ENCODE data around the gene SPANXD.

DNA sequence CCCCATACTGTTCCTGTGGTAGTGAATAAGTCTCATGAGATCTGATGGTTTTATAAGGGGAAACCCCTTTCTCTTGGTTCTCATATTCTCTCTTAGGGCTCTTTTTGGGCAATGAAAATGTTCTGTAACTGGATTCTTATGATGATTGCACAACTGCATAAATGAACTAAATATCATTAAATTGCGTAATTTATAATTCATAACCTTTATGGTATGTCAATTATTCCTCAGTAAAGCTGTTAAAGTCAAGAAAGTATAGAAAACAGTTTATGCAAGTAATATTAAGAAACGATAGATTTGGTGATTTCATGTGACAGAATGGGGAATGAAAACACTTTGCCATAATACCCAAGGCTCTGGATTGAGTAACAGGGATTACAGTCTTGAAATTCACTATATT, 33.5 kb upstream of the SPANXD start:
- TF ChIP-seq, protein P1, sequence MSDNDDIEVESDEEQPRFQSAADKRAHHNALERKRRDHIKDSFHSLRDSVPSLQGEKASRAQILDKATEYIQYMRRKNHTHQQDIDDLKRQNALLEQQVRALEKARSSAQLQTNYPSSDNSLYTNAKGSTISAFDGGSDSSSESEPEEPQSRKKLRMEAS (IDR thresholded peaks at IDR 0.05; ENCODE audit: low read depth, low read length), result no peak
- TF ChIP-seq, protein P2, sequence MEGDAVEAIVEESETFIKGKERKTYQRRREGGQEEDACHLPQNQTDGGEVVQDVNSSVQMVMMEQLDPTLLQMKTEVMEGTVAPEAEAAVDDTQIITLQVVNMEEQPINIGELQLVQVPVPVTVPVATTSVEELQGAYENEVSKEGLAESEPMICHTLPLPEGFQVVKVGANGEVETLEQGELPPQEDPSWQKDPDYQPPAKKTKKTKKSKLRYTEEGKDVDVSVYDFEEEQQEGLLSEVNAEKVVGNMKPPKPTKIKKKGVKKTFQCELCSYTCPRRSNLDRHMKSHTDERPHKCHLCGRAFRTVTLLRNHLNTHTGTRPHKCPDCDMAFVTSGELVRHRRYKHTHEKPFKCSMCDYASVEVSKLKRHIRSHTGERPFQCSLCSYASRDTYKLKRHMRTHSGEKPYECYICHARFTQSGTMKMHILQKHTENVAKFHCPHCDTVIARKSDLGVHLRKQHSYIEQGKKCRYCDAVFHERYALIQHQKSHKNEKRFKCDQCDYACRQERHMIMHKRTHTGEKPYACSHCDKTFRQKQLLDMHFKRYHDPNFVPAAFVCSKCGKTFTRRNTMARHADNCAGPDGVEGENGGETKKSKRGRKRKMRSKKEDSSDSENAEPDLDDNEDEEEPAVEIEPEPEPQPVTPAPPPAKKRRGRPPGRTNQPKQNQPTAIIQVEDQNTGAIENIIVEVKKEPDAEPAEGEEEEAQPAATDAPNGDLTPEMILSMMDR (IDR thresholded peaks at IDR 0.05 in 2 of 3, conservative IDR thresholded peaks at IDR 0.05 in 1 of 3; ENCODE audit: control insufficient read depth in 2 of 3, extremely low read depth in 1 of 3, insufficient read depth in 1 of 3, low read depth in 3 of 3, low read length in 3 of 3), result no peak
- no peak for TF ChIP-seq POLR2A (IDR thresholded peaks at IDR 0.05; ENCODE audit: low read depth, low read length)
- TF ChIP-seq ZZZ3 (IDR thresholded peaks at IDR 0.05; ENCODE audit: control insufficient read depth, insufficient read length, low read depth), result no peak
- no peak for TF ChIP-seq SREBF2 (IDR thresholded peaks at IDR 0.05; ENCODE audit: low read length)
- no peak for TF ChIP-seq RFX5 (IDR thresholded peaks at IDR 0.05; ENCODE audit: low read depth, low read length)
- TF ChIP-seq SPI1 (IDR thresholded peaks at IDR 0.05; ENCODE audit: borderline replicate concordance, insufficient read depth, low read depth, low read length), result no peak
- TF ChIP-seq, protein P3, sequence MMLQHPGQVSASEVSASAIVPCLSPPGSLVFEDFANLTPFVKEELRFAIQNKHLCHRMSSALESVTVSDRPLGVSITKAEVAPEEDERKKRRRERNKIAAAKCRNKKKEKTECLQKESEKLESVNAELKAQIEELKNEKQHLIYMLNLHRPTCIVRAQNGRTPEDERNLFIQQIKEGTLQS (IDR thresholded peaks at IDR 0.05; ENCODE audit: borderline replicate concordance, extremely low read depth, low read depth, low read length), result no peak
- TF ChIP-seq SUZ12 (IDR thresholded peaks at IDR 0.05; ENCODE audit: unreplicated experiment), result no peak
- TF ChIP-seq, protein P4, sequence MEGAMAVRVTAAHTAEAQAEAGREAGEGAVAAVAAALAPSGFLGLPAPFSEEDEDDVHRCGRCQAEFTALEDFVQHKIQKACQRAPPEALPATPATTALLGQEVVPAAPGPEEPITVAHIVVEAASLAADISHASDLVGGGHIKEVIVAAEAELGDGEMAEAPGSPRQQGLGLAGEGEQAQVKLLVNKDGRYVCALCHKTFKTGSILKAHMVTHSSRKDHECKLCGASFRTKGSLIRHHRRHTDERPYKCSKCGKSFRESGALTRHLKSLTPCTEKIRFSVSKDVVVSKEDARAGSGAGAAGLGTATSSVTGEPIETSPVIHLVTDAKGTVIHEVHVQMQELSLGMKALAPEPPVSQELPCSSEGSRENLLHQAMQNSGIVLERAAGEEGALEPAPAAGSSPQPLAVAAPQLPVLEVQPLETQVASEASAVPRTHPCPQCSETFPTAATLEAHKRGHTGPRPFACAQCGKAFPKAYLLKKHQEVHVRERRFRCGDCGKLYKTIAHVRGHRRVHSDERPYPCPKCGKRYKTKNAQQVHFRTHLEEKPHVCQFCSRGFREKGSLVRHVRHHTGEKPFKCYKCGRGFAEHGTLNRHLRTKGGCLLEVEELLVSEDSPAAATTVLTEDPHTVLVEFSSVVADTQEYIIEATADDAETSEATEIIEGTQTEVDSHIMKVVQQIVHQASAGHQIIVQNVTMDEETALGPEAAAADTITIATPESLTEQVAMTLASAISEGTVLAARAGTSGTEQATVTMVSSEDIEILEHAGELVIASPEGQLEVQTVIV (IDR thresholded peaks at IDR 0.05; ENCODE audit: borderline replicate concordance, partially characterized antibody), result no peak

Data from GM12878 (cell line).